Left lobe of liver (tissue), 2 donors: ENCODE measurements around the gene SUSD3. TPM values are rescaled to one million over a fixed set of nuclear protein-coding genes. Genes with fewer than 3 reads are reported as not detected.
"Not testable (repeated sequence)": the region's sequence is repeated elsewhere in the genome, so short reads cannot be mapped to it uniquely, and the experiment has no call there.

Experiments
- ATAC-seq: fragments of 200-7000 bp; cut with Tn5 transposase; one replicate; pipeline ENCODE4 v1.9.1; 2020; ENCODE audit warnings: mild to moderate bottlenecking, moderate library complexity
- DNase-seq: peaks from one replicate; pipeline ENCODE4 v3.0.0-alpha.2; 2020; ENCODE audit warnings: low spot score
- total RNA-seq: library from RNA; stranded (reverse); gene quantifications from one replicate; pipeline ENCODE4 v1.2.1, GENCODE V29; 2021
- donor health status: DM: no; HTN: no; CAD: no; lungs with moderate emphysema.
- donor health status: DM: no; HTN: yes; CAD: no.

SUSD3 gene
- total RNA-seq, 1 donor from 2014 or later = 49.7 TPM

GRCh38 chr9:93091453-93092081 is 33.1 kb downstream of the SUSD3 start:
- peak; percentile 40 for DNase-seq
- ATAC-seq = no peak

GRCh38 chr9:93092251-93092991 is 33.9 kb downstream of the SUSD3 start:
- DNase-seq = peak; percentile 41
- ATAC-seq = no peak

GRCh38 chr9:93093127-93093876 is 34.8 kb downstream of the SUSD3 start:
- DNase-seq (peak; percentile 45), ATAC-seq (no peak)

- ATAC-seq = no peak
- peak; percentile 47 for DNase-seq
These were observed 35.6 kb downstream of the SUSD3 start for GRCh38 chr9:93093877-93094657.

- ATAC-seq = no peak
- DNase-seq = peak; percentile 60
These were observed 36.2 kb downstream of the SUSD3 start for GRCh38 chr9:93094658-93095204.

- DNase-seq (peak; percentile 100), ATAC-seq (peak; percentile 85)
These were observed 37.0 kb downstream of the SUSD3 start for GRCh38 chr9:93095205-93096130.

- ATAC-seq (peak; percentile 14), DNase-seq (no peak)
These were observed 37.8 kb downstream of the SUSD3 start, which contains the start of gene CARD19 for GRCh38 chr9:93096131-93096802. Gene CARD19 (plus strand): TSS chr9:93096217. CDS start chr9:93096346, 129 bp downstream.

- DNase-seq = no peak
- ATAC-seq = no peak
These were observed 38.4 kb downstream of the SUSD3 start for GRCh38 chr9:93096811-93097382.

GRCh38 chr9:93097511-93098201 is 39.2 kb downstream of the SUSD3 start:
- ATAC-seq (no peak), DNase-seq (no peak)

GRCh38 chr9:93098236-93098946 is 39.9 kb downstream of the SUSD3 start:
- ATAC-seq = no peak
- DNase-seq = peak; percentile 70

GRCh38 chr9:93099551-93100275 is 41.2 kb downstream of the SUSD3 start:
- DNase-seq (peak; percentile 45), ATAC-seq (no peak)

- DNase-seq = peak; percentile 23
- ATAC-seq = no peak
These were observed 41.8 kb downstream of the SUSD3 start for GRCh38 chr9:93100276-93100636.

GRCh38 chr9:93101086-93101485 is 42.6 kb downstream of the SUSD3 start:
- ATAC-seq = not testable (repeated sequence)
- peak; percentile 16 for DNase-seq

- DNase-seq = no peak
- ATAC-seq = no peak
These were observed 47.1 kb downstream of the SUSD3 start for GRCh38 chr9:93105620-93106019.

- DNase-seq (peak; percentile 43), ATAC-seq (no peak)
These were observed 48.8 kb downstream of the SUSD3 start for GRCh38 chr9:93107151-93107824.

- ATAC-seq (no peak), DNase-seq (no peak)
These were observed 49.3 kb downstream of the SUSD3 start for GRCh38 chr9:93107825-93108161.
